ENCODE results near the gene PAPSS1. TPM values are rescaled to one million over a fixed set of nuclear protein-coding genes. Genes with fewer than 3 reads are reported as not detected.
"Not testable (repeated sequence)": the region's sequence is repeated elsewhere in the genome, so short reads cannot be mapped to it uniquely, and the experiment has no call there.

PAPSS1 gene
- total RNA-seq, 3 donors from 2014 or later, result 19.8 to 23.3 (median 21.6) TPM

- Mint-ChIP-seq H3K27me3 (ENCODE audit: low read depth) (no peaks in the 10 kb centered on the region), H3K36me3 (ENCODE audit: insufficient read depth) (no peaks in the 10 kb centered on the region)
- no peak for DNase-seq
These were observed 17.4 kb upstream of the PAPSS1 start for GRCh38 chr4:107737450-107737849.

GRCh38 chr4:107736924-107737448 is 17.0 kb upstream of the PAPSS1 start:
- peak; percentile 43 to 62 for ATAC-seq
- Mint-ChIP-seq H3K4me3 (no peak overlapping the region), H3K9me3 (no peaks in the 10 kb centered on the region), H3K27me3 (ENCODE audit: low read depth) (no peaks in the 10 kb centered on the region), H3K4me1 (ENCODE audit: low read depth) (no peaks in the 10 kb centered on the region), H3K36me3 (ENCODE audit: insufficient read depth) (no peaks in the 10 kb centered on the region)
- DNase-seq, result peak; percentile 18

More at GRCh38 chr4:107737450-107737849, 17.4 kb upstream of the PAPSS1 start:
- H3K9me3 Mint-ChIP-seq, result no peaks in the 10 kb centered on the region
- no peaks in the 10 kb centered on the region for H3K4me1 Mint-ChIP-seq (ENCODE audit: low read depth)
- no peak overlapping the region for H3K4me3 Mint-ChIP-seq
- no peak for ATAC-seq

GRCh38 chr4:107736037-107736436 is 16.0 kb upstream of the PAPSS1 start:
- Mint-ChIP-seq H3K27me3 (ENCODE audit: low read depth) (no peaks in the 10 kb centered on the region), H3K36me3 (ENCODE audit: insufficient read depth) (no peaks in the 10 kb centered on the region), H3K9me3 (no peaks in the 10 kb centered on the region), H3K4me3 (no peak overlapping the region), H3K4me1 (ENCODE audit: low read depth) (no peaks in the 10 kb centered on the region)
- ATAC-seq (no peak), DNase-seq (no peak)

- ATAC-seq (peak in 1 of 2 donors; percentile 32), DNase-seq (no peak)
These were observed 14.1 kb upstream of the PAPSS1 start for GRCh38 chr4:107734120-107734519.

GRCh38 chr4:107733431-107733925 is 13.4 kb upstream of the PAPSS1 start:
- H3K4me1 Mint-ChIP-seq (ENCODE audit: low read depth), result no peaks in the 10 kb centered on the region
- H3K36me3 Mint-ChIP-seq (ENCODE audit: insufficient read depth), result no peaks in the 10 kb centered on the region
- DNase-seq (no peak), ATAC-seq (no peak)
- no peaks in the 10 kb centered on the region for H3K9me3 Mint-ChIP-seq
- no peak overlapping the region for H3K4me3 Mint-ChIP-seq
- peaks cover 3% of the 10 kb centered on the region for H3K27me3 Mint-ChIP-seq (ENCODE audit: low read depth)

More at GRCh38 chr4:107734120-107734519, 14.1 kb upstream of the PAPSS1 start:
- no peaks in the 10 kb centered on the region for H3K9me3 Mint-ChIP-seq
- no peak overlapping the region for H3K4me3 Mint-ChIP-seq
- H3K36me3 Mint-ChIP-seq (ENCODE audit: insufficient read depth), result no peaks in the 10 kb centered on the region
- H3K27me3 Mint-ChIP-seq (ENCODE audit: low read depth), result no peaks in the 10 kb centered on the region
- no peaks in the 10 kb centered on the region for H3K4me1 Mint-ChIP-seq (ENCODE audit: low read depth)

GRCh38 chr4:107729050-107729449 is 9.0 kb upstream of the PAPSS1 start:
- not testable (repeated sequence) for ATAC-seq; H3K9me3 Mint-ChIP-seq; H3K4me3 Mint-ChIP-seq; H3K4me1 Mint-ChIP-seq (ENCODE audit: low read depth); DNase-seq; H3K27me3 Mint-ChIP-seq (ENCODE audit: low read depth); H3K36me3 Mint-ChIP-seq (ENCODE audit: insufficient read depth)

GRCh38 chr4:107726131-107726925 is 6.3 kb upstream of the PAPSS1 start:
- H3K4me3 Mint-ChIP-seq; DNase-seq; H3K27me3 Mint-ChIP-seq (ENCODE audit: low read depth); H3K4me1 Mint-ChIP-seq (ENCODE audit: low read depth); ATAC-seq; H3K9me3 Mint-ChIP-seq; H3K36me3 Mint-ChIP-seq (ENCODE audit: insufficient read depth): not testable (repeated sequence)

- Mint-ChIP-seq H3K36me3 (ENCODE audit: insufficient read depth) (no peaks in the 10 kb centered on the region), H3K9me3 (no peaks in the 10 kb centered on the region), H3K4me1 (ENCODE audit: low read depth) (peaks cover 12% of the 10 kb centered on the region), H3K4me3 (no peak overlapping the region), H3K27me3 (ENCODE audit: low read depth) (peaks cover 3% of the 10 kb centered on the region)
- ATAC-seq (no peak), DNase-seq (no peak)
These were observed 5.3 kb upstream of the PAPSS1 start for GRCh38 chr4:107725281-107725859.

GRCh38 chr4:107723331-107723730 is 3.3 kb upstream of the PAPSS1 start:
- H3K36me3 Mint-ChIP-seq (ENCODE audit: insufficient read depth); H3K9me3 Mint-ChIP-seq; DNase-seq; ATAC-seq; H3K4me3 Mint-ChIP-seq; H3K27me3 Mint-ChIP-seq (ENCODE audit: low read depth): not testable (repeated sequence)
- H3K4me1 Mint-ChIP-seq (ENCODE audit: low read depth), result peaks cover 26% of the 10 kb centered on the region

GRCh38 chr4:107721436-107722100 is 1.5 kb upstream of the PAPSS1 start:
- no peak for ATAC-seq
- Mint-ChIP-seq H3K4me3 (peak overlapping the region; percentile 96), H3K9me3 (no peaks in the 10 kb centered on the region), H3K36me3 (ENCODE audit: insufficient read depth) (peaks cover 1% of the 10 kb centered on the region), H3K4me1 (ENCODE audit: low read depth) (peaks cover 32% of the 10 kb centered on the region), H3K27me3 (ENCODE audit: low read depth) (no peaks in the 10 kb centered on the region)
- DNase-seq, result peak; percentile 49

GRCh38 chr4:107719207-107719921 is 670 bp downstream of the PAPSS1 start:
- H3K9me3 Mint-ChIP-seq, result no peaks in the 10 kb centered on the region
- peak overlapping the region; percentile 96 for H3K4me3 Mint-ChIP-seq
- H3K36me3 Mint-ChIP-seq (ENCODE audit: insufficient read depth), result peaks cover 3% of the 10 kb centered on the region
- ATAC-seq (peak; percentile 0 to 2), DNase-seq (no peak)
- peaks cover 34% of the 10 kb centered on the region for H3K4me1 Mint-ChIP-seq (ENCODE audit: low read depth)
- H3K27me3 Mint-ChIP-seq (ENCODE audit: low read depth), result no peaks in the 10 kb centered on the region

- Mint-ChIP-seq H3K36me3 (ENCODE audit: insufficient read depth) (peaks cover 3% of the 10 kb centered on the region), H3K4me3 (peak overlapping the region; percentile 96), H3K9me3 (no peaks in the 10 kb centered on the region), H3K27me3 (ENCODE audit: low read depth) (no peaks in the 10 kb centered on the region), H3K4me1 (ENCODE audit: low read depth) (peaks cover 34% of the 10 kb centered on the region)
- DNase-seq (no peak), ATAC-seq (no peak)
These were observed 1.6 kb downstream of the PAPSS1 start for GRCh38 chr4:107718351-107718965.

- Mint-ChIP-seq H3K9me3 (peaks cover 6% of the 10 kb centered on the region), H3K36me3 (ENCODE audit: insufficient read depth) (peaks cover 11% of the 10 kb centered on the region), H3K27me3 (ENCODE audit: low read depth) (no peaks in the 10 kb centered on the region), H3K4me1 (ENCODE audit: low read depth) (peaks cover 30% of the 10 kb centered on the region), H3K4me3 (no peak overlapping the region)
- ATAC-seq (no peak), DNase-seq (no peak)
These were observed 5.8 kb downstream of the PAPSS1 start for GRCh38 chr4:107714256-107714655.

Measured in activated T-cell treated with anti-CD3 and anti-CD28 coated beads, Interleukin-2, amount 50 U/mL, for 4 hours (primary cell).